ENCODE data around the gene FGF1.

FGF1 gene

GRCh38 chr5:142685418-142686209 lies at the start of gene FGF1:
TSS of gene FGF1 (minus strand) at chr5:142686090. CDS start at chr5:142614127, 71,963 bp downstream.
- DNase-seq (ENCODE audit: low read depth): no peak

GRCh38 chr5:142727735-142728047 lies 41.8 kb upstream of the FGF1 start:
- no peak for DNase-seq (ENCODE audit: low read depth)

GRCh38 chr5:142726188-142726731 lies 40.4 kb upstream of the FGF1 start:
- DNase-seq (ENCODE audit: low read depth): no peak

- DNase-seq (ENCODE audit: low read depth): no peak
These were observed 39.6 kb upstream of the FGF1 start for GRCh38 chr5:142725231-142726187.

GRCh38 chr5:142724821-142725220 lies 38.9 kb upstream of the FGF1 start:
- DNase-seq (ENCODE audit: low read depth): no peak

GRCh38 chr5:142722896-142723295 lies 37.0 kb upstream of the FGF1 start:
- no peak for DNase-seq (ENCODE audit: low read depth)

GRCh38 chr5:142722146-142722545 lies 36.3 kb upstream of the FGF1 start:
- DNase-seq (ENCODE audit: low read depth): no peak

- DNase-seq (ENCODE audit: low read depth): no peak
These were observed 34.9 kb upstream of the FGF1 start for GRCh38 chr5:142720641-142721271.

- DNase-seq (ENCODE audit: low read depth): no peak
These were observed 34.0 kb upstream of the FGF1 start for GRCh38 chr5:142719836-142720370.

GRCh38 chr5:142717582-142718215 lies 31.8 kb upstream of the FGF1 start:
- DNase-seq (ENCODE audit: low read depth): no peak

GRCh38 chr5:142716963-142717362 lies 31.1 kb upstream of the FGF1 start:
- no peak for DNase-seq (ENCODE audit: low read depth)

GRCh38 chr5:142715291-142715690 lies 29.4 kb upstream of the FGF1 start:
- DNase-seq (ENCODE audit: low read depth): no peak

GRCh38 chr5:142713121-142713706 lies 27.3 kb upstream of the FGF1 start:
- DNase-seq (ENCODE audit: low read depth): peak; percentile 75

GRCh38 chr5:142703153-142703552 lies 17.3 kb upstream of the FGF1 start:
- DNase-seq (ENCODE audit: low read depth): no peak

GRCh38 chr5:142701673-142702311 lies 15.9 kb upstream of the FGF1 start:
- no peak for DNase-seq (ENCODE audit: low read depth)

GRCh38 chr5:142700566-142700965 lies 14.7 kb upstream of the FGF1 start:
- DNase-seq (ENCODE audit: low read depth): no peak

GRCh38 chr5:142699184-142699720 lies 13.4 kb upstream of the FGF1 start:
- peak; percentile 45 for DNase-seq (ENCODE audit: low read depth)

- no peak for DNase-seq (ENCODE audit: low read depth)
These were observed 12.7 kb upstream of the FGF1 start for GRCh38 chr5:142698447-142699183.

GRCh38 chr5:142697356-142698255 lies 11.7 kb upstream of the FGF1 start:
- no peak for DNase-seq (ENCODE audit: low read depth)
